GM21528 (cell line): Measurements from ENCODE around the gene SCUBE1.

Experiments used
- ATAC-seq: cut with Tn5 transposase; IDR thresholded peaks from one replicate; pipeline ENCODE4 v1.9.1; 2021; ENCODE audit warnings: mild to moderate bottlenecking, moderate library complexity; ENCODE audit not compliant: unreplicated experiment, low FRiP score

The SCUBE1 gene

GRCh38 chr22:43207386-43207785 is 135.8 kb downstream of the SCUBE1 start:
- no peak for ATAC-seq

- no peak for ATAC-seq
These were observed 136.5 kb downstream of the SCUBE1 start for GRCh38 chr22:43206509-43207161.

GRCh38 chr22:43205748-43206508 is 137.2 kb downstream of the SCUBE1 start:
- ATAC-seq, result no peak

GRCh38 chr22:43205261-43205691 is 137.9 kb downstream of the SCUBE1 start:
- ATAC-seq, result no peak

- ATAC-seq, result no peak
These were observed 139.6 kb downstream of the SCUBE1 start for GRCh38 chr22:43203471-43203981.

GRCh38 chr22:43202756-43203410 is 140.3 kb downstream of the SCUBE1 start:
- no peak for ATAC-seq

DNA sequence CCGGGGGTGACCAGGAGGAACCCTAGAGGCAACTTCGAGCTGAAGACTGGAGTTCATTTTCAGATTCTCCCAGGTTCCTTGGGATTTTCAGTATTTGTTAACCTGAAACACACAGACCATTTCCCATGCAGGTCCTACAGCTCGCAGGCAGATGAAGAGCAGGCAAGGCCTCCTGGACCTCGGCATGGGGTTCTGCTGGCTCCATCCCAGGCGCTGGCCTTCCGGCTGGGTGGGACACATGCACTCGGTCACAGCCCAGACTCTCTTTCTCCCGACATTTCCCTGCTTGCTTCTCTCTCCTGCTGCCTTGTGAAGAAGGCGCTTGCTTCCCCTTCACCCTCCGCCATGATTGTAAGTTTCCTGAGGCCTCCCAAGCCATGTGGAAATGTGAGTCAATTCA is 140.8 kb downstream of the SCUBE1 start:
- no peak for ATAC-seq

DNA sequence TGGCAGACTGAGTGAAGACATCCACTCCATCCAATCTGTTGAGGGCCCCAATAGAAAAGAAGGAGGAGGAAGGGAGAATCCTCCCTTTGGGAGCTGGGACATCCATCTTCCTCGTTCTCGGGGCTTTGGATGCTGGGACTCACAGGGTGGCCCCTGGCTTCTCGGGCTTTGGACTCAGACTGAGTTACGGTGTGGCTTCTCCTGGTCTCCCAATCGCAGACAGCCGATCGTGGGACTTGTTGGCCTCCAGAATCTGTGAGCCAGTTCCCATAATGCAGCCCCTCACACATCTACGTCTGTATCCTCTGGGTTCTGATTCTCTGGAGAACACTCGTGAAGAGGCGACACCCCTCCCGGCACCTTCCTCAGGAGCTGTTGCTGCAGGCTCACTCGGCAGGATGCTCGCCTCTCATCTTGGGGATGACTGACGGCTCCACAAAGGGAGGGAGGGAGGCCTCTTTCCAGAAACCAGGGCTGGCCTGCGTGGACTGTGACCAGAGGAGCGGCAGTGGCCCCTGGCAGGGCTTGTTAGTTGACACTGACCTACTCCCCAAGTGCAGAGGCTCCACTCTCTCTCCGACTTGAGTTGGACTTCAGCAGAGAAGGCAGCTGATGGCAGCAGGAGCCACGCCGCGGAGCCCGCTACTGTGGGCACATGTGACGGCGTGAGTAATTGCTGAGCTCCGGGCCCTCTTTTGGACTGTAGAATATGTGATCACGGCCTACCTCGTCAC is 141.5 kb downstream of the SCUBE1 start:
- ATAC-seq, result no peak

DNA sequence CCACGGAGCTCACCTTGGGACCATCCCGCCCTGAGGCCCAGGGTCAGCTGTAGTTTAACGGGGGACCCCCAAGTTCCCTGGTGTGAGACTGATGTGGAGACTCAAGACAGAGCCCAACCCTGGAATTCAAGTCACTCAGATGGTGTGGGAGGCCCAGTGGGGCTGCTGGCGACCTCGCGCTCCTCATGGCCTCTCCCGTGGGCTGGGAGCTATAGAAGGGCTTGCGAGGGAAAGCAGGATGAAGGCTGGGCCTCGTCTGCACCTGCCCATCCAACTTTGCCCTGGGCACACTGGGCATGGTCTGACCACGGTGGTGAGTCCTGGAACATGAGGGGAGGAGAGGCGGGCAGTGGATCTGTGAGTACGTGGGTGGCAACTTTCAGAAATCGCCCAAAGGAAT is 142.6 kb downstream of the SCUBE1 start:
- no peak for ATAC-seq

DNA sequence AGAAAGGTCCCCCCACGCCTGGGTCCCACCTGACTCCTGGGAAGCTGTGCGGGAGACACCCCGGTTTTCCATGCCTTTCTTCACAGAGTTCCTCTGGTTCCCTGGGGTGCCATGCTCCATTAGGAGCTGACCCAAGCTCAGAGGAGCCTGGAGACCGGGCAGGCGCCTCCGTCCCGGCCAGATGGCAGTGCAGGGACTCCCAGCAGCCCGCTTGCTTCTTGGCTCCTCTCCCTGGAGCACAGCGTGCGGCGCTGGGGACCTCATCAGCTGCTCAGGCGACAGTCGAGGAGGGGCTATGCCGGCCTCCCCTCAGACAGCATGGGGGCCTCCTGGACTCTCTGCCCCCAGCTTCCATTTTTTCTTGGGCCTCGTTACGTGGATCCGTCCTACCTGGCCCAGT is 143.1 kb downstream of the SCUBE1 start:
- no peak for ATAC-seq

DNA sequence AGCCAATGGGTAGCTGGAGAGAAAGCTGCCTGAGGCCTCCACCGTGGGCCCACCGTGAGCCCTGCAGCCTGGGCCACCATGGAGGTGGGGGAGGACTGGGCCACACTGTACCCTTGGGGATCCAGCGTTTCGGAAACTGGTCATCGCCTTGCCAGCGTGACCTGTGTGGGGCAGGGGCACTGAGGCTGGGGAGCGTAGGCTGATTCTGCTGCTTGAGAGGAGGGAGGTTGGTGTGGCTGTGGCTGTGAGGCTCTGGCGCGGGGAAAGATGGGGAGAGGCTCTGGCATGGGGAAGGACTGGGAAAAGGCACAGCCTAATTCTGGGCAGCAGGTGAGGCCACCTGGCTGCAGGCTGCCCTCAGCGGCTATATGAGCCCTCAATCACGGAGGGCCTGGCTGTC is 143.6 kb downstream of the SCUBE1 start:
- ATAC-seq, result no peak

GRCh38 chr22:43198936-43199335 is 144.2 kb downstream of the SCUBE1 start:
- no peak for ATAC-seq

- no peak for ATAC-seq
These were observed 145.0 kb downstream of the SCUBE1 start for GRCh38 chr22:43198126-43198525.

DNA sequence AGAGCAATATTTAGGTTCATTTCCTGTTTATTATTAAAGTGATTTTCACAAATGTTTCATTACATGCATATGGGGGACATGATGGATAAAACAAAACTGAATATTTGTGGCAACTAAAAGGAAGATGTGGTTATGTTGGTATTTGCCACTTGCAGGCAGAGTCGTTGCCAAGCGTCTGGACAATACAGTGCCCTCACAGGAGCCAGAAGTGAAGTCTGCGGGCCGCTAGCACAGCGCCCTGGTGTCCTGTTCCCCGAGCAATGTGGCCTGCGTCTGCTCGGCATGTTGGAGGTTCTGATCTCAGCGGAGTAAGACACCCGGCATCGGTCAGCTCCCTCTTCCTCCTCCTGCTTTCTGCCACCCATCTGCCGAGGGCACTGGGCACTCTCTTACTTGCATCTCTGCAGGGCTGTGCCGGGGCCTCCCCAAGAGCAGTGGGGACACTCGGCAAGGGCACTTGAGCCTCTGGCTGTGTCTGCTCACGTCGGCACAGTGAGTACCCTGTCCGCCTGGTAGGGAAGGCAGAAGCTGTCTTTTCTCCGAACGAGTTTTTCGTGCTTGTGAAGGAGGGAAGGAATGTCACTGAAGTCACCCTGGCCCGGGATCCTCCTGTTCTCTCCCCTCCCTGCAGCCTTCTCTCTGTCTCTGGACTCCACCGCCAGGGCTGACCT is 145.8 kb downstream of the SCUBE1 start:
- no peak for ATAC-seq

DNA sequence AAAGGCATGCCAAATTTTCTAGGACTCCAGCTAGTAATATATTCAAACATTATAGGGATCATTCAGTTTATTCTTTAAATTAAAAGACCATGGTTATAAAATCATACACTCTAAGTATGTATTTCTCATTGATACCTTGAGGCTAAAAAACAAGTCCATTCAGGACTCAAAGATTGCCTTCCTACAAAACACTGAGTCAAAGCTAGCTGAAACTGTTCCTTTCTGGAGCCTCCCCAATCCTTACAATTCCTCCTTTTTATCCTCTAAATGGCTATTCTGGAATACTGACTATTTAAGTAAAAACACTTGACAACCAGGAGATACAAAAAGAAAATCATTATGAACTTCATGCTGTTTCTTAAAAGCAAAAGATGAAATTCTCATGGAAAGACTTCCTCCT is 151.3 kb downstream of the SCUBE1 start:
- no peak for ATAC-seq

- no peak for ATAC-seq
These were observed 154.2 kb downstream of the SCUBE1 start for GRCh38 chr22:43188829-43189545.

DNA sequence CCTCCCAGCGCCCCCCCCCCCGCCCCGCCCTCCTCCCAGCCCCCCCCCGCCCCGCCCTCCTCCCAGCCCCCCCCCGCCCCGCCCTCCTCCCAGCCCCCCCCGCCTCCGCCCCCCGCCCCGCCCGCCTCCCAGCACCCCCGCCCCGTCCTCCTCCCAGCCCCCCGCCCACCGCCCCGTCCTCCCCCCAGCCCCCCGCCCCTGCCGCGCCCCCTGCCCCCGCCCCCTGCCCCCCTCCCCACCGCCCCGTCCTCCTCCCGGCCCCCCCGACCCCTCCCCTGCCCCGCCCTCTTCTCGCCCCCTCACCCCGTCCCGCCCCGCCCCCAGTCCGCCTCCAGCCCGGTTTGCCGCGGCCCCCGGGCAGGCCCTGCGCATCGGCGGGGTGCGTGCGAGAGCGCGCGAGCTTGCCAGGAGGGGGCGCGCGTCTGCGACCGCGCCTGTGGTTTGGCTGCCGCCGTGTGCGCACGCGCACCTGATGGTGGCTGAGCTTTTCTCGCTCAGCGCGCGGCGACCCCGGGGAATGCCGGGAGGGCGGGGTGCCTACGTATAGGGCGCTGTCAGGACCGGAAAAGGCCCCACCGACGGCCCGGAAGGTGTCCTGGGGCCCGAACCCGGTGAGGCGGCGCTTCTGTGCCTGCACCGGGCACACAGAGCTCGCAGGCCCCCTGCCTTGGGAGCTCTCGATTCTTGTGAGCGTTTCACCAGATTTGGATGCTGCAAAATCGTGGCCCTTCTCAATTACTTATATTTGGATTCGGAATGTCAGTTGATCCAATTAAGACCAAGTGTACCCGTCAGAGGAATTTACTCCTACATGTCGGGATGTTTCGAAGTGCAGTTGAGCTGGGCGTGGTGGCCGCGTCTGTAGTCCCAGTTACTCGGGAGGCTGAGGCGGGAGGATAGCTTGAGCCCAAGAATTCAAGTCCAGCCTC is 155.7 kb downstream of the SCUBE1 start:
- ATAC-seq, result peak; percentile 82
